MM.1S (cell line): ENCODE data around the gene CALY.

Source experiments
- EZH2phosphoT487 ChIP-seq: fragments of 300-600 bp; sonication (generic); IDR thresholded peaks from 2 replicates; pipeline ENCODE4 v1.6.1; 2018; ENCODE audit warnings: antibody characterized with exemption, low read length
- TF ChIP-seq, protein P1 (sequence below): fragments of 300-600 bp; sonication (generic); IDR thresholded peaks from 2 replicates; pipeline ENCODE4 v1.5.1; 2016; ENCODE audit warnings: antibody characterized with exemption, low read length, mixed read lengths

DNA sequence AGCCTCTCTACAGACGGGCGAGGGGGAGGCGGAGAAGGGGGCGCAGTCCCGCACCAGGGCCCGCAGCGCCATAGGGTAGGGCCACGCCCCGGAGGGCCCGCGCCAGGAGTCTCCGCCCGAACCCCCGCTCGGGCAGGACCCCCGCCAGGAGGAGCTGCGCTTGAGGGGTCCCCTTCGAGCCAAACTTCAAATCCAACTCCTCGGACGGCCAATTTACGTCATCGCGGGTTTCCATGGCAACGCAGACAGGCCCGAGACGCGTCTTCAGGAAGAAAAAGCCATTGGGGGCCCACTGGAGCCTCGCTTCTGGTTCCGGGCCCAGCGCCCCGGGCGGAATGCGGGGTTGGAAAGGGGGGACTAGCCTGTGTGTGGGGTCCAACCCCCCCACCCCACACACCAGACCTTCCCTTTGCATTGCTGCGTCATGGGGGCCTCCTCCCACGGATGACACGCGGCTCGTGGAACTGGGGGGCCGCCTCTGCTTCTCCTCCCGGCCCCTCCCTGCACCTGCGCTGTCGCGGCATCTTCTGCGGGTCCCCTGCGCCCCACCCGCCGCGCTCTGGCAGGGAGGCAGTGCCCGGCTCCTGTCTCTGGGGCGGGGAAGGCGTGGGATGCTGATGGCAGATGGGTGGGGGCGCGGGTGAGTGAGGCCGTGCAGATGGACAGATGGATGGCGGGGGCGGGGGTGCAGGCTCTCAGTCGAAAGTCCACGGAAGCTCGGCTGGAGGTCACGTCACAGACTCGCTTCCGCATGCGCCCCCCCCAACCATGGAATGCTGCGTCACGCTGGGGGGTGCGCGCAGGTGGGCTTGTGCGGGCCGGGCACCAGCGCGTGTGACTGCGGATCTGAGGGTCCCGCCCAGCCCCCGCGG, 1.2 kb downstream of the CALY start:
- TF ChIP-seq, protein P1, sequence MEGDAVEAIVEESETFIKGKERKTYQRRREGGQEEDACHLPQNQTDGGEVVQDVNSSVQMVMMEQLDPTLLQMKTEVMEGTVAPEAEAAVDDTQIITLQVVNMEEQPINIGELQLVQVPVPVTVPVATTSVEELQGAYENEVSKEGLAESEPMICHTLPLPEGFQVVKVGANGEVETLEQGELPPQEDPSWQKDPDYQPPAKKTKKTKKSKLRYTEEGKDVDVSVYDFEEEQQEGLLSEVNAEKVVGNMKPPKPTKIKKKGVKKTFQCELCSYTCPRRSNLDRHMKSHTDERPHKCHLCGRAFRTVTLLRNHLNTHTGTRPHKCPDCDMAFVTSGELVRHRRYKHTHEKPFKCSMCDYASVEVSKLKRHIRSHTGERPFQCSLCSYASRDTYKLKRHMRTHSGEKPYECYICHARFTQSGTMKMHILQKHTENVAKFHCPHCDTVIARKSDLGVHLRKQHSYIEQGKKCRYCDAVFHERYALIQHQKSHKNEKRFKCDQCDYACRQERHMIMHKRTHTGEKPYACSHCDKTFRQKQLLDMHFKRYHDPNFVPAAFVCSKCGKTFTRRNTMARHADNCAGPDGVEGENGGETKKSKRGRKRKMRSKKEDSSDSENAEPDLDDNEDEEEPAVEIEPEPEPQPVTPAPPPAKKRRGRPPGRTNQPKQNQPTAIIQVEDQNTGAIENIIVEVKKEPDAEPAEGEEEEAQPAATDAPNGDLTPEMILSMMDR = no peak
- no peak for TF ChIP-seq EZH2phosphoT487
